ENCODE results near the gene CIAO3. TPM values are rescaled to one million over a fixed set of nuclear protein-coding genes. Genes with fewer than 3 reads are reported as not detected.
"Not testable (repeated sequence)": the region's sequence is repeated elsewhere in the genome, so short reads cannot be mapped to it uniquely, and the experiment has no call there.

The CIAO3 gene
- total RNA-seq, 1 experiment from 2014 or later: 50.9 TPM

DNA sequence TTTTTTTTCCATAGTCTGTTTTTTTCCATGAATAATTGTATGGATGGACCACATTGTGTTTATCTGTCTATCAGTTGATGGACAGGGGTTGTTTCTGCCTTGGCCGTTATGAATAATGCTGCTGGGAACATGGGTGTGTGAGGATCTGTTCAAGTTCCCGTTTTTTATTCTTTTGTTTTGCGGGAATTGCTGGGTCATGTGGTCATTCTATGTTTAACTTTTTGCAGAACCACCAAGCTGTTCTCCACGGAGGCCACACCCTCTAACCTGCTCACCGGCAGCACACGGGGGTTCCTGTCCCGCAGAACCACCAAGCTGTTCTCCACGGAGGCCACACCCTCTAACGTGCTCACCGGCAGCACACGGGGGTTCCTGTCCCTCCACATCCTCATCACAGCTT lies 13.9 kb upstream of the CIAO3 start (continued):
- TF ChIP-seq, protein P1, sequence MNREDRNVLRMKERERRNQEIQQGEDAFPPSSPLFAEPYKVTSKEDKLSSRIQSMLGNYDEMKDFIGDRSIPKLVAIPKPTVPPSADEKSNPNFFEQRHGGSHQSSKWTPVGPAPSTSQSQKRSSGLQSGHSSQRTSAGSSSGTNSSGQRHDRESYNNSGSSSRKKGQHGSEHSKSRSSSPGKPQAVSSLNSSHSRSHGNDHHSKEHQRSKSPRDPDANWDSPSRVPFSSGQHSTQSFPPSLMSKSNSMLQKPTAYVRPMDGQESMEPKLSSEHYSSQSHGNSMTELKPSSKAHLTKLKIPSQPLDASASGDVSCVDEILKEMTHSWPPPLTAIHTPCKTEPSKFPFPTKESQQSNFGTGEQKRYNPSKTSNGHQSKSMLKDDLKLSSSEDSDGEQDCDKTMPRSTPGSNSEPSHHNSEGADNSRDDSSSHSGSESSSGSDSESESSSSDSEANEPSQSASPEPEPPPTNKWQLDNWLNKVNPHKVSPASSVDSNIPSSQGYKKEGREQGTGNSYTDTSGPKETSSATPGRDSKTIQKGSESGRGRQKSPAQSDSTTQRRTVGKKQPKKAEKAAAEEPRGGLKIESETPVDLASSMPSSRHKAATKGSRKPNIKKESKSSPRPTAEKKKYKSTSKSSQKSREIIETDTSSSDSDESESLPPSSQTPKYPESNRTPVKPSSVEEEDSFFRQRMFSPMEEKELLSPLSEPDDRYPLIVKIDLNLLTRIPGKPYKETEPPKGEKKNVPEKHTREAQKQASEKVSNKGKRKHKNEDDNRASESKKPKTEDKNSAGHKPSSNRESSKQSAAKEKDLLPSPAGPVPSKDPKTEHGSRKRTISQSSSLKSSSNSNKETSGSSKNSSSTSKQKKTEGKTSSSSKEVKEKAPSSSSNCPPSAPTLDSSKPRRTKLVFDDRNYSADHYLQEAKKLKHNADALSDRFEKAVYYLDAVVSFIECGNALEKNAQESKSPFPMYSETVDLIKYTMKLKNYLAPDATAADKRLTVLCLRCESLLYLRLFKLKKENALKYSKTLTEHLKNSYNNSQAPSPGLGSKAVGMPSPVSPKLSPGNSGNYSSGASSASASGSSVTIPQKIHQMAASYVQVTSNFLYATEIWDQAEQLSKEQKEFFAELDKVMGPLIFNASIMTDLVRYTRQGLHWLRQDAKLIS (CRISPR knock-in tag; IDR thresholded peaks at IDR 0.05; ENCODE audit: borderline replicate concordance): no peak
- no peak for TF ChIP-seq NFE2L1 (CRISPR knock-in tag; IDR thresholded peaks at IDR 0.05)
- TF ChIP-seq, protein P2, sequence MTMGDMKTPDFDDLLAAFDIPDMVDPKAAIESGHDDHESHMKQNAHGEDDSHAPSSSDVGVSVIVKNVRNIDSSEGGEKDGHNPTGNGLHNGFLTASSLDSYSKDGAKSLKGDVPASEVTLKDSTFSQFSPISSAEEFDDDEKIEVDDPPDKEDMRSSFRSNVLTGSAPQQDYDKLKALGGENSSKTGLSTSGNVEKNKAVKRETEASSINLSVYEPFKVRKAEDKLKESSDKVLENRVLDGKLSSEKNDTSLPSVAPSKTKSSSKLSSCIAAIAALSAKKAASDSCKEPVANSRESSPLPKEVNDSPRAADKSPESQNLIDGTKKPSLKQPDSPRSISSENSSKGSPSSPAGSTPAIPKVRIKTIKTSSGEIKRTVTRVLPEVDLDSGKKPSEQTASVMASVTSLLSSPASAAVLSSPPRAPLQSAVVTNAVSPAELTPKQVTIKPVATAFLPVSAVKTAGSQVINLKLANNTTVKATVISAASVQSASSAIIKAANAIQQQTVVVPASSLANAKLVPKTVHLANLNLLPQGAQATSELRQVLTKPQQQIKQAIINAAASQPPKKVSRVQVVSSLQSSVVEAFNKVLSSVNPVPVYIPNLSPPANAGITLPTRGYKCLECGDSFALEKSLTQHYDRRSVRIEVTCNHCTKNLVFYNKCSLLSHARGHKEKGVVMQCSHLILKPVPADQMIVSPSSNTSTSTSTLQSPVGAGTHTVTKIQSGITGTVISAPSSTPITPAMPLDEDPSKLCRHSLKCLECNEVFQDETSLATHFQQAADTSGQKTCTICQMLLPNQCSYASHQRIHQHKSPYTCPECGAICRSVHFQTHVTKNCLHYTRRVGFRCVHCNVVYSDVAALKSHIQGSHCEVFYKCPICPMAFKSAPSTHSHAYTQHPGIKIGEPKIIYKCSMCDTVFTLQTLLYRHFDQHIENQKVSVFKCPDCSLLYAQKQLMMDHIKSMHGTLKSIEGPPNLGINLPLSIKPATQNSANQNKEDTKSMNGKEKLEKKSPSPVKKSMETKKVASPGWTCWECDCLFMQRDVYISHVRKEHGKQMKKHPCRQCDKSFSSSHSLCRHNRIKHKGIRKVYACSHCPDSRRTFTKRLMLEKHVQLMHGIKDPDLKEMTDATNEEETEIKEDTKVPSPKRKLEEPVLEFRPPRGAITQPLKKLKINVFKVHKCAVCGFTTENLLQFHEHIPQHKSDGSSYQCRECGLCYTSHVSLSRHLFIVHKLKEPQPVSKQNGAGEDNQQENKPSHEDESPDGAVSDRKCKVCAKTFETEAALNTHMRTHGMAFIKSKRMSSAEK (CRISPR knock-in tag; IDR thresholded peaks at IDR 0.05; ENCODE audit: borderline replicate concordance): no peak
- TF ChIP-seq NFYB (CRISPR knock-in tag; conservative IDR thresholded peaks at IDR 0.05; ENCODE audit: low read depth): no peak
- TF ChIP-seq GTF2I (CRISPR knock-in tag; conservative IDR thresholded peaks at IDR 0.05): no peak
- TF ChIP-seq, protein P3, sequence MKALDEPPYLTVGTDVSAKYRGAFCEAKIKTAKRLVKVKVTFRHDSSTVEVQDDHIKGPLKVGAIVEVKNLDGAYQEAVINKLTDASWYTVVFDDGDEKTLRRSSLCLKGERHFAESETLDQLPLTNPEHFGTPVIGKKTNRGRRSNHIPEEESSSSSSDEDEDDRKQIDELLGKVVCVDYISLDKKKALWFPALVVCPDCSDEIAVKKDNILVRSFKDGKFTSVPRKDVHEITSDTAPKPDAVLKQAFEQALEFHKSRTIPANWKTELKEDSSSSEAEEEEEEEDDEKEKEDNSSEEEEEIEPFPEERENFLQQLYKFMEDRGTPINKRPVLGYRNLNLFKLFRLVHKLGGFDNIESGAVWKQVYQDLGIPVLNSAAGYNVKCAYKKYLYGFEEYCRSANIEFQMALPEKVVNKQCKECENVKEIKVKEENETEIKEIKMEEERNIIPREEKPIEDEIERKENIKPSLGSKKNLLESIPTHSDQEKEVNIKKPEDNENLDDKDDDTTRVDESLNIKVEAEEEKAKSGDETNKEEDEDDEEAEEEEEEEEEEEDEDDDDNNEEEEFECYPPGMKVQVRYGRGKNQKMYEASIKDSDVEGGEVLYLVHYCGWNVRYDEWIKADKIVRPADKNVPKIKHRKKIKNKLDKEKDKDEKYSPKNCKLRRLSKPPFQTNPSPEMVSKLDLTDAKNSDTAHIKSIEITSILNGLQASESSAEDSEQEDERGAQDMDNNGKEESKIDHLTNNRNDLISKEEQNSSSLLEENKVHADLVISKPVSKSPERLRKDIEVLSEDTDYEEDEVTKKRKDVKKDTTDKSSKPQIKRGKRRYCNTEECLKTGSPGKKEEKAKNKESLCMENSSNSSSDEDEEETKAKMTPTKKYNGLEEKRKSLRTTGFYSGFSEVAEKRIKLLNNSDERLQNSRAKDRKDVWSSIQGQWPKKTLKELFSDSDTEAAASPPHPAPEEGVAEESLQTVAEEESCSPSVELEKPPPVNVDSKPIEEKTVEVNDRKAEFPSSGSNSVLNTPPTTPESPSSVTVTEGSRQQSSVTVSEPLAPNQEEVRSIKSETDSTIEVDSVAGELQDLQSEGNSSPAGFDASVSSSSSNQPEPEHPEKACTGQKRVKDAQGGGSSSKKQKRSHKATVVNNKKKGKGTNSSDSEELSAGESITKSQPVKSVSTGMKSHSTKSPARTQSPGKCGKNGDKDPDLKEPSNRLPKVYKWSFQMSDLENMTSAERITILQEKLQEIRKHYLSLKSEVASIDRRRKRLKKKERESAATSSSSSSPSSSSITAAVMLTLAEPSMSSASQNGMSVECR (CRISPR knock-in tag; IDR thresholded peaks at IDR 0.05; ENCODE audit: borderline replicate concordance): no peak
- TF ChIP-seq ZNF232 (CRISPR knock-in tag; IDR thresholded peaks at IDR 0.05): no peak

DNA sequence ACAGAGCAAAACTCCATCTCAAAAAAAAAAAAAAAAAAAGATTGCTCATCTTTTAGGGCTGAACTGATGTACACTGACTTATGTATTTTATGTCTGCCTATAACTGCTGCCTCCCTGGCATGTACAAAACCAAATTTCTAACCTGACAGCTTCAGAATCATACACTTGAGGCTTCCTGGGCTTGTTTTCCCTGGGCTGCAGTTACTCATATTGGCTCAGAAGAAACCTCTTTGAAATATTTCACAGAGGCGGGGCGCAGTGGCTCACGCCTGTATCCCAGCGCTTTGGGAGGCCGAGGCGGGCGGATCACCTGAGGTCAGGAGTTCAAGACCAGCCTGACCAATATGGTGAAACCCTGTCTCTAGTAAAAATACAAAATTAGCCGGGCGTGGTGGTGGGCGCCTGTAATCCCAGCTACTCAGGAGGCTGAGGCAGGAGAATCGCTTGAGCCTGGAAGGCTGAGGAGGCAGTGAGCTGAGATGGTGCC lies 13.4 kb upstream of the CIAO3 start:
- H3K9me3 Mint-ChIP-seq; ATAC-seq; DNase-seq (ENCODE audit: low spot score); H3K27ac Mint-ChIP-seq; H3K4me3 Mint-ChIP-seq; H3K36me3 Mint-ChIP-seq; CTCF ChIA-PET; H3K27me3 Mint-ChIP-seq (ENCODE audit: low read depth): not testable (repeated sequence)
- POLR2A ChIA-PET: interaction anchor here (0.7 kb wide), 1 partner anchor 47 kb away, joined by 4 read pairs; no protein-coding TSS in a partner anchor
- peaks cover 28% of the 10 kb centered on the region for H3K4me1 Mint-ChIP-seq

DNA sequence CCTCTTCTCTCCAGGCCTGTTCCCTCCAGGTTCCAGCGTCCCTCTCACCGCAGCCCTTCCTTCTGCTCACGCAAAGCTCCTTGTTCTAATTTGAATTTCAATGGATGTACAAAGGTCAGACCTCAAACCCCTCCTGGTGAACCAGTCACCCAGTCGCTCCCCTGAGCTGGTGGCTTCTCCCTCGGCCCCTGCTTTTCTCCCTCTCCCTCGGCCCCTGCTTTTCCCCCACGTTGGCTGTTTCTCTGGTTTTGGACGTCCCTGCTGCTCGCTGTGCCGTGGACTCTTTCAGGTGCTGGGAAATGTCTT lies 11.2 kb upstream of the CIAO3 start:
- Mint-ChIP-seq H3K4me3 (0 out of 2 replicates have a peak overlapping the region, but pooled peaks have one; percentile 2), H3K36me3 (no peaks in the 10 kb centered on the region; the same call in 1 of the 2 replicates), H3K4me1 (peaks cover 28% of the 10 kb centered on the region), H3K27me3 (ENCODE audit: low read depth) (peaks cover 6% of the 10 kb centered on the region; the same call in 1 of the 2 replicates), H3K9me3 (peaks cover 5% of the 10 kb centered on the region), H3K27ac (peak overlapping the region; percentile 75)
- ChIA-PET CTCF (interaction anchor here (1.1 to 3.5 kb wide), 4 partner anchors 8 to 39 kb away, joined by 3 to 21 read pairs (median 10); partner anchors contain the start of gene CIAO3), POLR2A (no interaction called here)
- peak; percentile 76 for ATAC-seq
- peak; percentile 38 for DNase-seq (ENCODE audit: low spot score)
- TF ChIP-seq ESRRA (CRISPR knock-in tag; IDR thresholded peaks at IDR 0.05; ENCODE audit: borderline replicate concordance): no peak
- TF ChIP-seq FOXJ3 (CRISPR knock-in tag; IDR thresholded peaks at IDR 0.05; ENCODE audit: borderline replicate concordance): no peak
